Left cardiac atrium (tissue), 4 donors: ENCODE measurements around the gene FAM83G. TPM values are rescaled to one million over a fixed set of nuclear protein-coding genes. Genes with fewer than 3 reads are reported as not detected.
"Not testable (repeated sequence)": the region's sequence is repeated elsewhere in the genome, so short reads cannot be mapped to it uniquely, and the experiment has no call there.

Source experiments
- ATAC-seq, 2 donors: fragments of 200-7000 bp; cut with Tn5 transposase; one replicate each; pipeline ENCODE4 v1.9.1; 2020; ENCODE audit warnings: mild to moderate bottlenecking in 2 of 2, moderate library complexity in 2 of 2
- DNase-seq: peaks from one replicate; pipeline ENCODE4 v3.0.0-alpha.2; 2020
- intact Hi-C, 2 donors: fragments of 100-400 bp; cut with DNase I; formaldehyde crosslinking; loops; one replicate each; pipeline versions ENCODE4 v1.14.1 to v1.15.1; 2022 to 2023
- total RNA-seq, 2 donors: library from RNA; stranded (reverse); fragmentation: NEBNext Ultra II Directional; extraction: Animal tissue kit (Norgen Biotek cat#: 25700); gene quantifications; one replicate each; pipeline ENCODE4 v1.2.1, GENCODE V29; 2021
- donor health status: DM: no; HTN: yes; CAD: no.
- donor health status: DM: no; HTN: yes; CAD: no; lungs with severe emphysema.
- donor health status: DM: yes; HTN: yes; CAD: no.
- donor health status: Dilated cardiomyopathy.

FAM83G gene
- total RNA-seq, 2 donors from 2014 or later: 23.3 to 24.8 TPM

- DNase-seq (no peak), ATAC-seq (no peak)
- intact Hi-C loops: no loop called here
These were observed 59.9 kb downstream of the FAM83G start for GRCh38 chr17:18944646-18945045.

GRCh38 chr17:18938692-18939023, 65.9 kb downstream of the FAM83G start:
- intact Hi-C loops: no loop called here
- ATAC-seq (no peak), DNase-seq (no peak)

- intact Hi-C loops: no loop called here
- DNase-seq: no peak
These were observed 66.4 kb downstream of the FAM83G start for GRCh38 chr17:18937981-18938691.

GRCh38 chr17:18933102-18934058, 71.2 kb downstream of the FAM83G start:
- peak; percentile 30 to 80 for ATAC-seq
- no peak for DNase-seq
- intact Hi-C loops: no loop called here

More at GRCh38 chr17:18937981-18938691, 66.4 kb downstream of the FAM83G start:
- ATAC-seq: no peak

GRCh38 chr17:18932360-18933055, 72.1 kb downstream of the FAM83G start:
- intact Hi-C loops: no loop called here
- DNase-seq: no peak
- no peak for ATAC-seq

- intact Hi-C loops: loop anchor here in 1 of 2 donors (10.0 kb wide), 1 partner anchor 64 kb away; no protein-coding TSS in a partner anchor
- no peak for DNase-seq
- no peak for ATAC-seq
These were observed 75.9 kb downstream of the FAM83G start for GRCh38 chr17:18928628-18929125.

GRCh38 chr17:18925187-18925586, 79.4 kb downstream of the FAM83G start:
- intact Hi-C loops: loop anchor here in 1 of 2 donors (10.0 kb wide), 1 partner anchor 60 kb away; no protein-coding TSS in a partner anchor
- no peak for DNase-seq
- no peak for ATAC-seq

- intact Hi-C loops: loop anchor here in 1 of 2 donors (10.0 kb wide), 1 partner anchor 58 kb away; no protein-coding TSS in a partner anchor
- ATAC-seq, DNase-seq: not testable (repeated sequence)
These were observed 82.0 kb downstream of the FAM83G start for GRCh38 chr17:18922596-18922995.

- ATAC-seq (no peak), DNase-seq (no peak)
- intact Hi-C loops: loop anchor here in 1 of 2 donors (10.0 kb wide), 1 partner anchor 57 kb away; no protein-coding TSS in a partner anchor
These were observed 82.6 kb downstream of the FAM83G start for GRCh38 chr17:18921912-18922451.

- no peak for ATAC-seq
- intact Hi-C loops: loop anchor here in 1 of 2 donors (10.0 kb wide), 1 partner anchor 57 kb away; no protein-coding TSS in a partner anchor
These were observed 83.1 kb downstream of the FAM83G start for GRCh38 chr17:18921485-18921884.

GRCh38 chr17:18920911-18921441, 83.6 kb downstream of the FAM83G start:
- intact Hi-C loops: loop anchor here in 1 of 2 donors (10.0 kb wide), 1 partner anchor 56 kb away; no protein-coding TSS in a partner anchor
- ATAC-seq: no peak
- no peak for DNase-seq

More at GRCh38 chr17:18921485-18921884, 83.1 kb downstream of the FAM83G start:
- no peak for DNase-seq

- intact Hi-C loops: loop anchor here in 1 of 2 donors (10.0 kb wide), 1 partner anchor 55 kb away; no protein-coding TSS in a partner anchor
- ATAC-seq (no peak), DNase-seq (no peak)
These were observed 84.6 kb downstream of the FAM83G start for GRCh38 chr17:18919963-18920362.

Other genes starting within 250 kb of the FAM83G start
- gene TVP23B, start 223.6 kb downstream of the FAM83G start, total RNA-seq: 10 to 100 TPM; 28.5 to 38.9 TPM
- 10 to 100 TPM; 21.3 to 26.7 TPM for gene PRPSAP2, start 146.6 kb downstream of the FAM83G start, total RNA-seq
- gene SLC5A10, start 52.6 kb downstream of the FAM83G start, total RNA-seq: under 1 TPM; 0.26 to 0.27 TPM
- gene GRAP, start 42.2 kb upstream of the FAM83G start, total RNA-seq: 1 to 10 TPM; 1.6 to 3.2 TPM
- gene GRAPL, start 122.8 kb upstream of the FAM83G start, total RNA-seq: 1 to 10 TPM; 1.0 to 2.8 TPM
- gene EPN2, start 232.6 kb upstream of the FAM83G start, total RNA-seq: 10 to 100 TPM; 74.1 to 82.2 TPM